Stimulated activated naive CD8-positive, alpha-beta T cell treated with anti-CD3 and anti-CD28 coated beads, Interleukin-15, Interleukin-2, amounts not matched to agents 100 U/mL and 50 U/mL, for 24 hours (primary cell): Measurements from ENCODE around the gene MAPK8IP3.

Source experiments
- ATAC-seq: fragments of 150-1000 bp; cut with Tn5 transposase; one replicate; pipeline ENCODE4 v1.10.0; 2021
- DNase-seq: peaks from one replicate; pipeline ENCODE4 v3.0.0; 2021

Gene MAPK8IP3

DNA sequence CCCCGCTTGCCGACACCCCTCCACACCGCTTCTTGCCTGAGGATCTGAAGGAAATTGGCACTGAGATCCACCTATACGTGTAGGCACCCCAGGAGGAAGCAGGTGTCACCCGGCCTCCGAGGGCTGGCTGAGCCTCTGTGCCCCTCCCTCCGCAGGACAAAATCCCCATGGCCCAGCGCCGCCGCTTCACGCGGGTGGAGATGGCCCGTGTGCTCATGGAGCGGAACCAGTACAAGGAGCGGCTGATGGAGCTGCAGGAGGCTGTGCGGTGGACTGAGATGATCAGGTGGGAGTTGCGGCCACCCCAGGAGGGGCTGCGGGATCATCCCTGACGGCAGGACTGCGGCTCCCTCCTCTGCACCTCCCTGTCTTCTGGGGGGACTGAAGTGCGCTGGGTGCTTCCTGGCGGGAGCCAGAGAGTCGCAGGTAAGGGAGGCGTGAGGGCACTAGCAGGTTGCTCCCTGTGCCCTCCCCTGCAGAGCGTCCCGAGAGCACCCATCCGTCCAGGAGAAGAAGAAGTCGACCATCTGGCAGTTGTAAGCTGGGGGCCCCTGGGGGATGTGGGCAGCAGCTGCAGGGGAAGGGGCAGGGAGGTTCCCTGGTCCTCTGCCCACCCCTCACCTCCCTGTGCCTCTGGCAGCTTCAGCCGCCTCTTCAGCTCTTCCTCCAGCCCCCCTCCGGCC is 56.3 kb downstream of the MAPK8IP3 start:
- DNase-seq: no peak
- ATAC-seq: no peak

DNA sequence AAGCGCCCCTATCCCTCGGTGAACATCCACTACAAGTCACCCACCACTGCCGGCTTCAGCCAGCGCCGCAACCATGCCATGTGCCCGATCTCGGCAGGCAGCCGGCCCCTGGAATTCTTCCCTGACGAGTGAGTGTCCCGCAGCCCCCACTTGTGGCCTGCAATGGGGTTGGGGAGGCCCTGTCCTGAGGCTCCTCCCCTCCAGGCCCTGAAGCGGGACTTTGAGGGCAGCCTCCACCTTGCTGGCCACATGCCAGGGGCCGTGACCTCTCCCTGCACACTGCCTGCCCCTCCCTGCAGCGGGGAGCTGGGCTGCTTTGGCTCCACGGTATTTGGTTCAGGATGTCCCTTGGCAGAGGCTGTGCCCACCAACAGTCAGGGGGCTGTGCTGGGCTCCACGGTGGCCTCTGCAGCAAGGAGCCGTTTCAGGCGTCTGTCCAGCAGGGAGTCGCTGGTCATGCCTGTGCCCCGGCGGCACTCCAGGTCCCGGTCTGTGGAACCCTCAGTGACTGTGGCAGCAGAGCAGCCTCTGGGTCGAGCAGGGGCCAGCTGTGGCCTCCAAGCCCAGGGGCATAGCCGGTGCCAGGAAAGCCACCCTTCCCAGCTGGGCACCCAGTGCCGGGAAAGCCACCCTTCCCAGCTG is 57.0 kb downstream of the MAPK8IP3 start:
- ATAC-seq (no peak), DNase-seq (no peak)

DNA sequence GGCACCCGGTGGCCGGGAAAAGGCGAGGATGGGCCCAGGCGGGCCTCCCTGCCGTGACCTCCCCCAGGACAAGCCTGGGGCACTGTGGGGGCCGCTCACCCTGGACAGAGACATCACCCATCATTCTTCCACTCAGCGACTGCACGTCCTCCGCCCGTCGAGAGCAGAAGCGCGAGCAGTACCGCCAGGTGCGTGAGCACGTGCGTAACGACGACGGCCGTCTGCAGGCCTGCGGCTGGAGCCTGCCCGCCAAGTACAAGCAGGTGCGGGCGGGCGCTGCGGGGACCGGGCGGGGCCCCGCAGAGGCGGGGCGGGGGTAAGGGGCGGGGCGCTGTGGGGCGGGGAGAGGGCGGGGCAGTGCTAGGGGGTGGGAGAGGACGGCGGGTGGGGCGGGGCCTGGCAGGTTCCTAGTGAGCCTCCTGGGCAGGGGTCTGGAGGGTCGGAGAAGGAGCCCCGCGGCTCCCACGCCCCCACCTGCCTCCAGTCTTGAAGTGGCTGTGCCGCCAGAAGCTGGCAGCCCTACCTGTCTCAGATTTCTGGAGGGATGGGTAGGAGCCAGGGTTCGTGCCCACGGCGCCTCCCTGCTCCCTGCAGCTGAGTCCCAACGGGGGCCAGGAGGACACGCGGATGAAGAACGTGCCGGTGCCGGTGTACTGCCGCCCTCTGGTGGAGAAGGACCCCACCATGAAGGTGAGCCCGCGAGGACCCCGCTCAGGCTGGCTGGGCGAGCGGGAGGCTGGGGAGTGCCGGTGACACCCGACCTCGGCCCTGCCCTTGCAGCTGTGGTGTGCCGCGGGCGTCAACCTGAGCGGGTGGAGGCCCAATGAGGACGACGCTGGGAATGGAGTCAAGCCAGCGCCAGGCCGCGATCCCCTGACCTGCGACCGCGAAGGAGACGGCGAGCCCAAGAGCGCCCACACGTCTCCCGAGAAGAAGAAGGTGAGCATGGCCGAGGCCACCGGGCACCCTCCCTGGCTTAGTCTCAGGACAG is 57.8 kb downstream of the MAPK8IP3 start:
- no peak for DNase-seq
- ATAC-seq: no peak

DNA sequence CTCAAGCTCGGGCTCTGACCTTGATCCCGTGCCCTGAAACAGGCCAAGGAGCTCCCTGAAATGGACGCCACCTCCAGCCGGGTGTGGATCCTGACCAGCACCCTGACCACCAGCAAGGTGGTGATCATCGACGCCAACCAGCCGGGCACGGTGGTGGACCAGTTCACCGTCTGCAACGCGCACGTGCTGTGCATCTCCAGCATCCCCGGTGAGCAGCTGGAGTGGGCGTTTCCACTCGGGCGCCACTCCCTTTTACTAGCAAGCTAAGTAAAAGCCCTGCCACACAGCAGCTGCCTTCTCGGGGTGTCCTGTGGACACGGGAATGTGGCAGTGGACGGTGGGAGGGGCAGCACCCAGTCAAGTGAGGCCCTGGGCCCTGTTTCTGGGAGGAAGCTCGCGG is 59.0 kb downstream of the MAPK8IP3 start:
- DNase-seq (no peak), ATAC-seq (no peak)

DNA sequence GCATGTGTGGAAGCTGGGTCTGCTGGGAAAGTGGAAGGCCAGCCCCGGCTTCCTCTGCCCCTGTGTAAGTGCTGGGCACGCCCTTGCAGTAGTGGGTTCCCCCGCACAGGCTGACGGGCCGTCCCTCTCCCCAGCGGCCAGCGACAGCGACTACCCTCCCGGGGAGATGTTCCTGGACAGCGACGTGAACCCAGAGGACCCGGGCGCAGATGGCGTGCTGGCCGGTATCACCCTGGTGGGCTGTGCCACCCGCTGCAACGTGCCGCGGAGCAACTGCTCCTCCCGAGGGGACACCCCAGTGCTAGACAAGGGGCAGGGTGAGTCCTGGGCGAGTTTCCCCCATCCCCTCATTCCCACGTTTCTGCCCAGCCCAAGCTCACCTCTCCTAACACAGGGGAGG is 59.8 kb downstream of the MAPK8IP3 start:
- ATAC-seq: no peak
- DNase-seq: no peak

DNA sequence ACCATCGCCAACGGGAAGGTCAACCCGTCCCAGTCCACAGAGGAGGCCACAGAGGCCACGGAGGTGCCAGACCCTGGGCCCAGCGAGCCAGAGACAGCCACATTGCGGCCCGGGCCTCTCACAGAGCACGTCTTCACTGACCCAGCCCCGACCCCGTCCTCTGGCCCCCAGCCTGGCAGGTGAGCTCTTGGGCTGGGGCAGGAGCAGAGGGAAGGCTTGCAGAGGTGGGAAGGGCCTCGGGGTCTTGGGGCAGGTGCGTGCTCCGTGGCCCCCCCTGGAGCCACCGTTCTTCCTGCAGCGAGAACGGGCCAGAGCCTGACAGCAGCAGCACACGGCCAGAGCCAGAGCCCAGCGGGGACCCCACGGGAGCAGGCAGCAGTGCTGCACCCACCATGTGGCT is 60.2 kb downstream of the MAPK8IP3 start:
- ATAC-seq (no peak), DNase-seq (no peak)

DNA sequence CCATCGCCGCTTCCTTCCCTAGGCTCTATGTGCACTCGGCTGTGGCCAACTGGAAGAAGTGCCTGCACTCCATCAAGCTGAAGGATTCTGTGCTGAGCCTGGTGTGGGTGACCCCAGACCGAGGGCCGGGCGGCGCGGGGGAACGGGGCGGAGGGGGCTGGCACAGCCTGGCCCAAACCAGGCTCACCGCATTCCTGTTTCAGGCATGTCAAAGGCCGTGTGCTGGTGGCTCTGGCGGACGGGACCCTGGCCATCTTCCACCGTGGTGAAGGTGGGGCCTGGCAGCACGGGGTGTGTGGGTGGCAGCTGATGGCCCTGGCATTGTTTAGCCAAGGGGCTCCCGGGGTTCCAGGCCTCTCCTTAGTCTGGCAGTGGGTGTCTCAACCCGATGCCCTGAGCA is 60.7 kb downstream of the MAPK8IP3 start:
- no peak for ATAC-seq
- DNase-seq: no peak

DNA sequence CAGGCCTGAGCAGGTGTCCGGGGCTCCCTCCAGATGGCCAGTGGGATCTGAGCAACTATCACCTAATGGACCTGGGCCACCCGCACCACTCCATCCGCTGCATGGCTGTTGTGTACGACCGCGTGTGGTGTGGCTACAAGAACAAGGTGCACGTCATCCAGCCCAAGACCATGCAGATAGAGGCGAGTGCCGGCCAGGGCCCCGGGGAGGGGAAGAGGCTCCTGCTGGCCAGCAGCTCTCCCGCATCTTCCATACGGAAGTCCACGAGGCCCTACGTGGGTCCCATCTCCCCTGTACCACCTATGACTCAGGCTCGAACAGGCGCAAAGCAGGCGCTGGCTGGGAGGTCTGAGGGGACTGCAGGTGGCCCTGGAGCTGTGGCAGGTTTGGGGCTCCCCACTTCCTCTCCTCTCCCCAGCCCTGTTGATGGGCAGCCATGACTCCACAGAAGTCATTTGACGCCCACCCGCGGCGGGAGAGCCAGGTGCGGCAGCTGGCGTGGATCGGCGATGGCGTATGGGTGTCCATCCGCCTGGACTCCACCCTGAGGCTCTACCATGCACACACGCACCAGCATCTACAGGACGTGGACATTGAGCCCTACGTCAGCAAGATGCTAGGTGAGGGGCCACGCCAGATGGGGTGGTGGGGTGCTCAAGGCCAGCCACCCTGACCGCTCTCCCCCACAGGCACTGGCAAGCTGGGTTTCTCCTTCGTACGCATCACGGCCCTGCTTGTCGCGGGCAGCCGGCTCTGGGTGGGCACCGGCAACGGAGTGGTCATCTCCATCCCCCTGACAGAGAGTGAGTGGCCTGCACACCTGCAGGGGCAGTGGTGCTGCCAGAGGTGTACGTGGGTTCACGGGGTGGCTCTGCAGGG is 61.4 kb downstream of the MAPK8IP3 start:
- ATAC-seq: no peak
- DNase-seq: no peak

DNA sequence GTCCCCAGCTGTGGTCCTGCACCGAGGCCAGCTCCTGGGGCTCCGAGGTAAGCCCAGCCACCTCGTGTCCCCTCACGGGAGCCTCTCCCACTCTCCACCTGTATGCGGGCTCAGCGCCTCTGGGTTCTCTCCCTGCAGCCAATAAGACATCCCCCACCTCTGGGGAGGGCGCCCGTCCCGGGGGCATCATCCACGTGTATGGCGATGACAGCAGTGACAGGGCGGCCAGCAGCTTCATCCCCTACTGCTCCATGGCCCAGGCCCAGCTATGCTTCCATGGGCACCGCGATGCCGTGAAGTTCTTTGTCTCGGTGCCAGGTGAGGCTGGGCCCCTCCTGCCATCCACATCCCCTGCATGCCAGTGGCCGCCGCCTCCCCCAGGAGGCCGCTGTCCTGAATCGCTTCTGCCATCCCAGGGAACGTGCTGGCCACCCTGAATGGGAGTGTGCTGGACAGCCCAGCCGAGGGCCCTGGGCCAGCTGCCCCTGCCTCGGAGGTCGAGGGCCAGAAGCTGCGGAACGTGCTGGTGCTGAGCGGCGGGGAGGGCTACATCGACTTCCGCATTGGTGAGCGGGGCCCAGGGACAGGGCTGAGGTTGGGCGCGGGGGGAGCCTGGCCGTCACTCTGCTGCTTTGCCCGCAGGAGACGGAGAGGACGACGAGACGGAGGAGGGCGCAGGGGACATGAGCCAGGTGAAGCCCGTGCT is 62.2 kb downstream of the MAPK8IP3 start:
- ATAC-seq (no peak), DNase-seq (no peak)

DNA sequence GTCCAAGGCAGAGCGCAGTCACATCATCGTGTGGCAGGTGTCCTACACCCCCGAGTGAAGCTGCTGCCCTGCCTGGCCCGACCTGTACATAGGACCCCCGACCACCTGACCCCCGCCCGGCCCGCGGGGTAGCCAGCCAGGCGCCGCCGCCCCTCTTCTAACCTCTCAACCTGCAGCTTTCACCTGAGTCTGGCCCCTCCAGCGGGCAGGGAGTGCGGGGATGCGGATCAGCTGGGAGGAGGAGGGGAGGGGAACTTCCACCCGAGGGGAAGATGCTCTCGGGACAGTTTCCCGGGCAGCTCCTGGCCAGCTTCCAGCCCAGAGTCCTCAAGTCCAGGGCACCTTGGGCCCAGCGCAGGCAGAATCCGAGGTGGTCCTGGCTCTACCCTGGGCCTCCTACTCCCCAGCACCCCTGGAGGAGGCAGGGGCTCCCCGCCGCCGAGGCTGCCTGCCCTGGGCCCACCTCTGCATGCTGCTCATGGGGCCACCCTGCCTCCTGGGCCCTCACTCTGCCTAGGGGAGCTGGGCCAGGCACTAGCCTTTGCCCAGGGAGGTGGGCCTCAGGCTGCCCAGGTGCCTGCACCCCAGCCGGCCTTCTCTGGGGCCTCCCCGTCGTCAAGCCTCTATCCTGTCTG is 62.9 kb downstream of the MAPK8IP3 start:
- ATAC-seq: no peak
- DNase-seq: no peak

DNA sequence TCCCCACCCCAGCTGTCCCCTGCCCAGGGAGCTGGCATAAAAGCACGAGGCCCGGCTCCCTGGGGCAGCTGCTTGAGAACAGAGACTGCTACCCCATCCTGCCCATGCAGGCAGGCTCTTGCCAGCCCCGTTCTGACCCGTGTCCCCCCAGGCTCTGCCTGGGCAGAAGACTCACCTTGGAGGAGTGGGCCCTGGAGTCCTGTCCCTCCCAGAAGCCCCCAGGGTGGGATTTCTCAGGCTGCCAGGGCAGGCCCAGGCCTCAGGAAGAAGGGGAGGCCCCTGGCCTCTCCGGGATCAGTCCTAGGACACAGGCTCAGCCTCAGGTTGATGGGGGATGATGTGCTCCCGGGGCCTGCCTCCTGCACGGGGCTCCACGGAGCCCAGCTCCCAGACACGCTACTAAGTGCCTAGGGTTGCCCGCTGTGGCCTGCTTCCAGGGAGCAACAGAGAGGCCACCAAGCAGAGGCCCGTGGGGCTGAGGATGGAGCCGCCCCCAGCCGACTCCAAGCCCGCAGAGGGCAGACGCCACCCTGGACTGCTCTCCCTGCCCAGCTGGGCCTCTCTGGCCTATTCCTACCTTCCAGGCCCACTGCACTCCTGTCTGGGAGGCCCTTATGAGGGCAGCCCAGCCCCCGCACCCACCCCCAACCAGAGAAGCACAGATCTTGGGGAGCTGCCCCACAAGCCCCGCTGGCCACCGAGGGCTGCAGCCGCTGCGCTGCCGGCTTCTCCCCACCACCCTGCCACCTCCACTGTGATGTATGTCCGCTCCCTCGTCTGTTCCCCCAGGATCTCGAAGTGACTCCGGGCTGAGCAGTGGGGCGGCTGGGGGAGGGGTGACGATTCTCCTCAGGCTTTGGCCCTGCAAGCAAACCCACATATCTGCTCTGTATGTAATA is 63.7 kb downstream of the MAPK8IP3 start:
- ATAC-seq (no peak), DNase-seq (no peak)

DNA sequence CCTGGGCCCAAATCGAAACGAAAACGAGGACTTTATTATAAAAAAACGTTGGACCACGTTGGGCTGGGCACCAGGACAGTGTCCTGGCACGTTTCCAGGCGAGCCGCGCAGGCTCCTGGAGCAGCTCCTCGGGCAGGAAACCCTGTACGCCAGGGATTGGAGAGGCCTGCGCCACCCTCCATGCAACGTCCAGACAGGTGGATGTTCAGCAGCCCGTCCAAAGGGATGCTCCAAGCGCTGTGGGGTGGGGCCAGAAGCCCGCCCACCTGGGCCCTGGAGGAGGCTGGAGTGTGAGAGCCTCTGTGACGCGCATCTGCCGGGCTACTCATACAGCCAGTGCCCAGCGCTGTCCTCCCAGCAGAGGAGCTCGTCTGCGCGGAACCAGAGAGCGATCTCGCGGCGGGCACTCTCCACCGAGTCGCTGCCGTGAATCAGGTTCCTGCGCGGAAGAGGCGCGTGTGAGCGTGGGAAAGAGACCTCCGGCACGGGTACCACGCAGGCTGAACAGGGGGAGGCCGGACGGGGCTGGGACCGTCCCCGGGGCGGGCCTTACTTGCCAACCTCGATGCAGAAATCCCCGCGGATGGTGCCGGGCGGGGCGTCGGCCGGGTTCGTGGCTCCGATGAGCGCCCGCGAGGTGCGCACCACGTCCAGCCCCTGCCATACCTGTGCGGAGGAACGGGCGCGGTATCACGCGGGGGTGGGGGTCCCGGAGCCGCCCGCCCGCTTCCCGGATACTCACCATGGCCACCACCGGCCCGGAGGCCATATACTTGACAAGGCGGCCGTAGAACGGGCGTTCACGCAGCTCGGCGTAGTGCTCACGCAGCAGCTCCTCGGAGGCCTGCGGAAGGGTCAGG is 64.6 kb downstream of the MAPK8IP3 start:
- ATAC-seq (peak; percentile 16), DNase-seq (peak; percentile 71)

DNA sequence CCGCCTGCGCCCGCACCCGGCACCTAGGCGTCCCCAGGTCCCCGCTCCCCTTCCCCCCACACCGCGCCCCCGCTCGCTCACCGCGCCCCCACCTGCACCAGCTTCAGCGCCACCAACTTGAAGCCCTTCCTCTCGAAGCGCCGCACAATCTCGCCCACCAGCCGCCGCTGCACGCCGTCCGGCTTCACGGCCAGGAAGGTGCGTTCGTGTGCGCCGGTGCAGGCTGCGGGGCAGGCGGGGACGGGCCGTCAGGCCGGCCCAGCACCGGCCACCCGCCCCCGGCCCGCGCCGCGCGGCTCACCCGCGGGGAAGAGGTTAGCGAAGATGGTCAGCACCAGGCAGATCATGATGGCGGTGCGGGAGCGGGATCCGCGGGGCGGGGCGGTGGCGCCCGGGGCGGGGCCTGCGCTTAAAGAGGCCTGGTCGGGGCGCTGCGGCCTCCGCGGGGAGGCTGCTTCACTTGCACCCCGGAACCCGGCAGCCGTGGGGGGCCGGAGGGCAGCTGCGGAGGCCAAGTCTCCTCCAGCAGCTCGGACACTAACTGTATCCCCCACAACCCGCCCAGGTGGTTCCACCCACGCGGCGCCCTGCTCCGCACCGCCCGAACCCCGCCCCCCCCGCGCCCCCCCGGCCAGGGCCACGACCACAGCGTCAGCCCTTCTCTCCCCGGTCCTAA is 65.3 kb downstream of the MAPK8IP3 start, which contains the start of gene NME3:
TSS of gene NME3 (minus strand) at position 356 of the 676 bp plus-strand sequence. CDS start at position 347, 9 bp downstream.
- DNase-seq (peak; percentile 87), ATAC-seq (peak; percentile 38)

DNA sequence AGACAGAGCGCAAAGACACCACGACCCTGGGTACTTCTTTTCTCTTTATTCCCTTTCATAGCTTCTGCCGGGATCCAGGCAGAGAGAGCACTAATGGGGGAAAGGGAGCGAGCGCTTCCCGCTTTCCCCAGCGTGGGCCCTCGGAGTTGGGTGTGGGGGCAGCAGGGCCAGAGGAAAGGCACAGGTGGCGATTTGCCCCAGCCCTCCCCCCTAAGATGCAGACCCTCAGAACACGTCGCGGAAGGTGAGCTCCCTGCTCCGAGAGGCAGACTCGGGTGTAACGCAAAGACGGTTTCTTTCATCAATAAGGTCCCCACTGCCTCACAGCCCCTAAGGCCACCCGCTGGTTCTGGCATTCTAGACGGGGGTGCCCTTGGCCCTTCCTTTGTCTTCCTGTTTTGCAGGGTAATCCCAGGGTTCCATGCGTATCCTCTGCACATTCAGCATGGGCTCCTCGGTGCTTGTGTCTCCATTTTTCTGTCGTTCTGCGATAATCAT is 65.9 kb downstream of the MAPK8IP3 start:
- no peak for ATAC-seq

DNA sequence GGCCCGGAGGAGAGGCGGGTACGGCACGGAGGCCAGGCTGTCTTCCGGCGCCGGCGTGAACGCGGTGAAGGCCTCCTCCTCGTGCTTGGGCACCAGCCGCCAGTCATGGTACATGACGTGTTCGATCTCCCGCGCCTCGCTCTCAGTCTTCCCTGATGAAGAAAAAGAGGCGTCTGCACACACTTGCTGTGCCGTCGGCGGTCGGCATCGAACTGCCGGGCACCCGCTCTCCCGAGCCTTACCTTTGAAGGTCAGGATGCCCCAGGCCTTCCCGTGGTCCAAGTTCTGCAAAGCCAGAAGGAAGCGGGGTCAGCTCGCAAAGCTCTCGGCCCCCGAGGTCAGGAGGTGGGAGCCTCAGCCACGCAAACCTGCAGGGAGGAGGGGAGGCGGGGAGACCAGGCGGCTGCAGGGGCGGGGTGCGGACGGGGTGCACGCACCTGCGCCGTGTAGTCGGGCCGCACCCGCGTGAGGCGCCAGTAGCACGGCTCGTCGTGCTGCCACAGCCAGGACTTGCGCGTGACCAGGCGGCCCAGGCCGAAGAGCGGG is 66.4 kb downstream of the MAPK8IP3 start, which contains the start of gene EME2:
TSS of gene EME2 (plus strand) at position 449 of the 546 bp plus-strand sequence. CDS start 418 bp downstream, outside the sequence.
- ATAC-seq (peak; percentile 15), DNase-seq (peak; percentile 67)

More for the DNA sequence above, 65.9 kb downstream of the MAPK8IP3 start:
- no peak for DNase-seq

DNA sequence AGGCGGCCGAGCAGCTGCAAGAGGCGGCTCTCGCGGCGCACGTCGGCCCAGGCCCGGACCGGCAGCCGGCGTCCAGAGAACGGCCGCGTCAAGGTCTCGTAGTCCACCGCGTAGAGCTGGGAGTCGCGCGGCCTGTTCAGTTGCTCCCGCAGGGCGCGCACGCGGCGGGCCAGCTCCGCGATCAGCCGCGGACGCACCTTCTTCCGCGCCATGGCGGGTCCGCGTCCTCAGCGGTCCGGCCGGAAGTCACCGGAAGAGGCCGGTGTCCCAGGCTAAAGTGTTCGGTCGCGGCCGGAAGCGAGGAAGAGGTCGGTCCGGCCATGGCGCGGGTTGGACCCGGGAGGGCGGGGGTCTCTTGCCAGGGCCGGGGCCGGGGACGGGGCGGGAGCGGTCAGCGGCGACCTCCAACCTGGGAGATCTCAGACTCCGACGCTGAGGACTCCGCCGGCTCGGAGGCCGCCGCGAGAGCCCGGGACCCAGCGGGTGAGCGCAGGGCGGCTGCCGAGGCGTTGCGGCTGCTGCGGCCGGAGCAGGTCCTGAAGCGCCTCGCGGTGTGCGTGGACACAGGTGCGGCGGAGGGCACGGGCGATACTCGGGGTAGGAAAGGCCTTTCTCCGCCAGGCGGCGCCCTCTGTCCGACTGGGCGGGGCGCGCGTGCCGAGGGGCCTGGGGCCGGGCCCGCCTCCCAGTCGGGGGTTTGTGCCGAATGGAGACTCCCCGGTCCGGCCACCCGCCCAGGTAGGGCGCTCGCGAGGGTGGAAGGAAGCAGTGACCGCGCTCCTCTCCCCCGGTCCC is 67.1 kb downstream of the MAPK8IP3 start, which contains the start of gene MRPS34:
TSS of gene MRPS34 (minus strand) at position 227 of the 795 bp plus-strand sequence. CDS start at position 212, 15 bp downstream.
- ATAC-seq: peak; percentile 56
- DNase-seq: peak; percentile 87
